Gastrocnemius medialis (tissue), 4 donors: Measurements from ENCODE around the gene TUFT1.

Experiments used
- CTCF ChIP-seq, 5 experiments: fragments of 450-650 bp in 3 of 5; fragments of 200-600 bp in 2 of 5; sonication (generic) in 2 of 5; IDR thresholded peaks in 4 of 5; conservative IDR thresholded peaks in 1 of 5; 1 replicate in 4 of 5; 2 replicates in 1 of 5; pipeline ENCODE4 v1.5.1; 2016 to 2019; ENCODE audit warnings: antibody characterized with exemption in 5 of 5, mild to moderate bottlenecking in 3 of 5, moderate library complexity in 3 of 5
- POLR2A ChIP-seq, 2 donors: fragments of 450-650 bp; IDR thresholded peaks; one replicate each; pipeline ENCODE4 v1.6.1; 2017; ENCODE audit warnings: antibody characterized with exemption in 2 of 2, mild to moderate bottlenecking in 2 of 2, moderate library complexity in 2 of 2

DNA sequence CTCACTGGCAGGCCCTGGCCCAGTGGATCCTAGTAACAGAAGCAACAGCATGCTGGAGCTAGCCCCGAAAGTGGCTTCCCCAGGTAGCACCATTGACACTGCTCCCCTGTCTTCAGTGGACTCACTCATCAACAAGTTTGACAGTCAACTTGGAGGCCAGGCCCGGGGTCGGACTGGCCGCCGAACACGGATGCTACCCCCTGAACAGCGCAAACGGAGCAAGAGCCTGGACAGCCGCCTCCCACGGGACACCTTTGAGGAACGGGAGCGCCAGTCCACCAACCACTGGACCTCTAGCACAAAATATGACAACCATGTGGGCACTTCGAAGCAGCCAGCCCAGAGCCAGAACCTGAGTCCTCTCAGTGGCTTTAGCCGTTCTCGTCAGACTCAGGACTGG, 21.2 kb upstream of the TUFT1 start:
- no peak for TF ChIP-seq CTCF (IDR thresholded peaks at IDR 0.05 in 4 of 5, conservative IDR thresholded peaks at IDR 0.05 in 1 of 5)
- TF ChIP-seq POLR2A (IDR thresholded peaks at IDR 0.05) = no peak
